HK-2 (cell line): ENCODE results near the gene LASP1NB.
"Not testable (repeated sequence)": the region's sequence is repeated elsewhere in the genome, so short reads cannot be mapped to it uniquely, and the experiment has no call there.

ENCODE experiments used
- DNase-seq: peaks from one replicate; pipeline ENCODE4 v3.0.0-alpha.2; 2018; ENCODE audit not compliant: unreplicated experiment

LASP1NB gene

GRCh38 chr17:38918129-38918913 is 7.1 kb upstream of the LASP1NB start:
- no peak for DNase-seq

- DNase-seq: no peak
Observed at GRCh38 chr17:38918916-38919315, 6.5 kb upstream of the LASP1NB start.

- no peak for DNase-seq
Observed at GRCh38 chr17:38919316-38920078, 5.9 kb upstream of the LASP1NB start.

GRCh38 chr17:38920374-38921291 is 4.8 kb upstream of the LASP1NB start:
- no peak for DNase-seq

- no peak for DNase-seq
Observed at GRCh38 chr17:38921756-38922411, 3.5 kb upstream of the LASP1NB start.

- no peak for DNase-seq
Observed at GRCh38 chr17:38922538-38923297, 2.7 kb upstream of the LASP1NB start.

GRCh38 chr17:38926293-38927070 is 1.1 kb downstream of the LASP1NB start:
- no peak for DNase-seq

GRCh38 chr17:38930782-38931181 is 5.4 kb downstream of the LASP1NB start:
- DNase-seq: not testable (repeated sequence)

GRCh38 chr17:38933962-38934361 is 8.5 kb downstream of the LASP1NB start:
- not testable (repeated sequence) for DNase-seq

- no peak for DNase-seq
Observed at GRCh38 chr17:38939987-38940386, 14.6 kb downstream of the LASP1NB start.

GRCh38 chr17:38940404-38940803 is 15.0 kb downstream of the LASP1NB start:
- no peak for DNase-seq

- no peak for DNase-seq
Observed at GRCh38 chr17:38942696-38943334, 17.4 kb downstream of the LASP1NB start.

GRCh38 chr17:38943607-38944006 is 18.2 kb downstream of the LASP1NB start:
- DNase-seq: no peak

GRCh38 chr17:38947189-38947588 is 21.8 kb downstream of the LASP1NB start:
- no peak for DNase-seq

- not testable (repeated sequence) for DNase-seq
Observed at GRCh38 chr17:38953800-38954199, 28.4 kb downstream of the LASP1NB start.

GRCh38 chr17:38958326-38958725 is 32.9 kb downstream of the LASP1NB start:
- DNase-seq: no peak

- no peak for DNase-seq
Observed at GRCh38 chr17:38958756-38959155, 33.3 kb downstream of the LASP1NB start.

- no peak for DNase-seq
Observed at GRCh38 chr17:38959508-38959907, 34.1 kb downstream of the LASP1NB start.

GRCh38 chr17:38960402-38960801 is 35.0 kb downstream of the LASP1NB start:
- no peak for DNase-seq
